H9 (cell line): Measurements from ENCODE around the gene GPR143. TPM values are rescaled to one million over a fixed set of nuclear protein-coding genes. Genes with fewer than 3 reads are reported as not detected.

Source experiments
- DNase-seq: peaks from one replicate; pipeline ENCODE4 v3.0.0-alpha.2; 2017
- H2AFZ ChIP-seq: one replicate; pipeline ENCODE4 v1.6.1; 2013; ENCODE audit warnings: mild to moderate bottlenecking, low read length, control low read depth, moderate library complexity
- H2AK5ac ChIP-seq: 2 replicates; pipeline ENCODE4 v1.6.1; 2013; ENCODE audit warnings: low read length, control low read depth, mixed read lengths; ENCODE audit not compliant: insufficient read length
- H2BK120ac ChIP-seq: one replicate; pipeline ENCODE4 v1.6.1; 2013; ENCODE audit warnings: low read depth, mild to moderate bottlenecking, low read length, control low read depth, inconsistent platforms; ENCODE audit not compliant: poor library complexity, severe bottlenecking
- H2BK12ac ChIP-seq: 2 replicates; pipeline ENCODE4 v1.6.1; 2013; ENCODE audit warnings: low read length, control low read depth, mixed read lengths, low read depth; ENCODE audit not compliant: insufficient read length
- H2BK15ac ChIP-seq: 2 replicates; pipeline ENCODE4 v1.6.1; 2013; ENCODE audit warnings: low read depth, low read length, control low read depth
- H2BK20ac ChIP-seq: one replicate; pipeline ENCODE4 v1.6.1; 2013; ENCODE audit warnings: low read depth, mild to moderate bottlenecking, low read length, control low read depth, inconsistent platforms; ENCODE audit not compliant: poor library complexity, severe bottlenecking
- H2BK5ac ChIP-seq: 2 replicates; pipeline ENCODE4 v1.6.1; 2013; ENCODE audit warnings: low read length, control low read depth, mixed read lengths; ENCODE audit not compliant: insufficient read length
- H3K14ac ChIP-seq: 2 replicates; pipeline ENCODE4 v1.6.1; 2013; ENCODE audit warnings: low read length, control low read depth; ENCODE audit not compliant: insufficient read depth
- H3K18ac ChIP-seq: 2 replicates; pipeline ENCODE4 v1.6.1; 2013; ENCODE audit warnings: low read depth, mild to moderate bottlenecking, mixed read lengths, low read length, control low read depth; ENCODE audit not compliant: insufficient read length
- H3K23ac ChIP-seq: 2 replicates; pipeline ENCODE4 v1.6.1; 2013; ENCODE audit warnings: low read length, control low read depth, mixed read lengths, low read depth; ENCODE audit not compliant: insufficient read length
- H3K23me2 ChIP-seq: 2 replicates; pipeline ENCODE4 v1.6.1; 2013; ENCODE audit warnings: low read depth, mild to moderate bottlenecking, mixed read lengths, low read length, control low read depth; ENCODE audit not compliant: insufficient read length, poor library complexity, severe bottlenecking
- H3K27ac ChIP-seq: 2 replicates; pipeline ENCODE4 v1.5.1; 2013; ENCODE audit warnings: low read length, control low read depth, mixed read lengths, low read depth; ENCODE audit not compliant: insufficient read length
- H3K27me3 ChIP-seq: 2 replicates; pipeline ENCODE4 v1.6.1; 2013; ENCODE audit warnings: low read length, control low read depth, inconsistent platforms; ENCODE audit not compliant: insufficient read depth
- H3K4ac ChIP-seq: 2 replicates; pipeline ENCODE4 v1.6.1; 2013; ENCODE audit warnings: low read depth, mild to moderate bottlenecking, control low read depth, inconsistent platforms, low read length, moderate library complexity
- H3K4me1 ChIP-seq: 2 replicates; pipeline ENCODE4 v1.6.1; 2013; ENCODE audit warnings: low read length, control low read depth, inconsistent platforms; ENCODE audit not compliant: insufficient read depth
- H3K4me2 ChIP-seq: 2 replicates; pipeline ENCODE4 v1.6.1; 2013; ENCODE audit warnings: low read length, control low read depth, mixed read lengths; ENCODE audit not compliant: insufficient read length, insufficient read depth
- H3K56ac ChIP-seq: 2 replicates; pipeline ENCODE4 v1.6.1; 2013; ENCODE audit warnings: low read depth, mild to moderate bottlenecking, mixed read lengths, low read length, control low read depth; ENCODE audit not compliant: insufficient read length
- H3K79me1 ChIP-seq: 2 replicates; pipeline ENCODE4 v1.6.1; 2013; ENCODE audit warnings: low read depth, mild to moderate bottlenecking, moderate library complexity, low read length, control low read depth, inconsistent platforms; ENCODE audit not compliant: insufficient read depth, poor library complexity, severe bottlenecking
- H3K79me2 ChIP-seq: 2 replicates; pipeline ENCODE4 v1.6.1; 2013; ENCODE audit warnings: low read length, control low read depth, inconsistent platforms; ENCODE audit not compliant: insufficient read depth
- H3K9ac ChIP-seq: 2 replicates; pipeline ENCODE4 v1.6.1; 2013; ENCODE audit warnings: low read length, control low read depth, mixed read lengths; ENCODE audit not compliant: insufficient read length; ENCODE audit errors: extremely low read depth
- H3K9me3 ChIP-seq: one replicate; pipeline ENCODE4 v1.6.1; 2013; ENCODE audit warnings: low read depth, low read length, inconsistent platforms; ENCODE audit not compliant: control insufficient read depth
- H3T11ph ChIP-seq: one replicate; pipeline ENCODE4 v1.6.1; 2013; ENCODE audit warnings: mild to moderate bottlenecking, low read length, control low read depth, inconsistent platforms
- H4K20me1 ChIP-seq: one replicate; pipeline ENCODE4 v1.6.1; 2013; ENCODE audit not compliant: control insufficient read depth, insufficient read length, insufficient read depth
- H4K5ac ChIP-seq: 2 replicates; pipeline ENCODE4 v1.6.1; 2013; ENCODE audit warnings: low read depth, mild to moderate bottlenecking, mixed read lengths, low read length, control low read depth; ENCODE audit not compliant: insufficient read length
- H4K8ac ChIP-seq: replicated peaks from 2 replicates; pipeline ENCODE4 v1.6.1; 2013; ENCODE audit warnings: low read length, control low read depth, mixed read lengths, low read depth; ENCODE audit not compliant: insufficient read length
- H4K91ac ChIP-seq: 2 replicates; pipeline ENCODE4 v1.6.1; 2013; ENCODE audit warnings: low read depth, mild to moderate bottlenecking, moderate library complexity, mixed read lengths, low read length, control low read depth; ENCODE audit not compliant: insufficient read length
- H3K27ac Mint-ChIP-seq, 3 experiments: 2 replicates in 2 of 3; 3 replicates in 1 of 3; pipeline ENCODE4 v1.8.0; 2020 to 2021; ENCODE audit warnings: mixed read lengths in 3 of 3, mild to moderate bottlenecking in 1 of 3, moderate library complexity in 1 of 3
- H3K27me3 Mint-ChIP-seq: 2 replicates; pipeline ENCODE4 v1.8.0; 2021; ENCODE audit warnings: low read depth, mild to moderate bottlenecking, moderate library complexity, mixed read lengths
- H3K36me3 Mint-ChIP-seq, 3 experiments: 2 replicates in 2 of 3; 3 replicates in 1 of 3; pipeline ENCODE4 v1.8.0; 2020 to 2021; ENCODE audit warnings: low read depth in 3 of 3, mixed read lengths in 3 of 3; ENCODE audit not compliant: insufficient read depth in 1 of 3
- H3K4me1 Mint-ChIP-seq, 2 experiments: 2 replicates each; pipeline ENCODE4 v1.8.0; 2020; ENCODE audit warnings: mixed read lengths in 2 of 2
- H3K4me3 Mint-ChIP-seq, 2 experiments: 2 replicates in 1 of 2; 3 replicates in 1 of 2; pipeline ENCODE4 v1.8.0; 2020 to 2021; ENCODE audit warnings: mild to moderate bottlenecking in 2 of 2, mixed read lengths in 2 of 2, moderate library complexity in 1 of 2
- H3K9me3 Mint-ChIP-seq, 2 experiments: 2 replicates in 1 of 2; 3 replicates in 1 of 2; pipeline ENCODE4 v1.8.0; 2020; ENCODE audit warnings: mild to moderate bottlenecking in 2 of 2, mixed read lengths in 2 of 2, moderate library complexity in 1 of 2
- WGBS: extraction: QIAGEN DNeasy Blood & Tissue Kit; methylation state at CpG from one replicate; pipeline ENCODE4 v1.1.7; 2013; ENCODE audit warnings: missing lambda C conversion rate, low lambda C conversion rate, mixed read lengths; ENCODE audit not compliant: insufficient read length; ENCODE audit errors: extremely low coverage; 5-methylcytosine and 5-hydroxymethylcytosine counted together
- total RNA-seq: library from RNA; stranded (reverse); gene quantifications from 2 replicates; pipeline ENCODE4 v1.2.1, GENCODE V29; 2021
- TF ChIP-seq, protein P1 (sequence below): fragments of 200-600 bp; sonication (generic); conservative IDR thresholded peaks from 3 replicates; pipeline ENCODE4 v1.8.0; 2021; ENCODE audit warnings: antibody characterized with exemption, mild to moderate bottlenecking

GPR143 gene
- total RNA-seq, 1 experiment from 2014 or later: 7.1 TPM

DNA sequence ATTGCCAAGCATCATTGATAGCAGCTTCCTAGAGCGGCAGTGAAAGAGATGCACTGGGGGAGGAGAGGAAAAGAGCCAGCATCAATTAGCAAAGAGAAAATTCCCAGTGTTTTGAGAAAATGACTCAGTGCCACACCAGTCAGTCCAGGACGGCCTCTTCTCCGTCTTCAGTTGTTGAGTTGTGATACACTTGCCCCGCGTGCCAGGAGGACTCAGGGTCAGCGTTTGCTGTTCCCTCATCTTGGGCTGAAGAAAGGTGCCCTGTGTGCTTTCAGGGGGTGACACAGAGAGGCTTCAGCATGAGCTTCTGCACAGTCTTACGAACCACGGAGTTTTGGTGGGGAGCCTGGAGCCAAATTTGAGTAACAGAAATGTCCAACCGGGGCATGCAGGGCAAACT is 82.3 kb downstream of the GPR143 start:
- Histone ChIP-seq H3K9me3 (no peaks in the 10 kb centered on the region), H3K27me3 (no peaks in the 10 kb centered on the region), H2BK15ac (no peak overlapping the region), H3K14ac (no peak overlapping the region), H2BK5ac (no peak overlapping the region), H4K5ac (no peak overlapping the region), H4K8ac (no peak overlapping the region), H3K4me1 (no peaks in the 10 kb centered on the region), H2AFZ (no peak overlapping the region), H3K4me2 (no peak overlapping the region), H2BK20ac (no peak overlapping the region), H2BK120ac (no peak overlapping the region), H3K9ac (no peak overlapping the region), H3K56ac (no peak overlapping the region), H3K79me1 (no peaks in the 10 kb centered on the region), H3K23me2 (no peaks in the 10 kb centered on the region), H4K91ac (no peak overlapping the region), H3K4ac (no peak overlapping the region), H3T11ph (no peak overlapping the region), H2AK5ac (no peak overlapping the region), H2BK12ac (no peak overlapping the region), H3K18ac (no peak overlapping the region), H3K23ac (no peak overlapping the region), H3K79me2 (no peaks in the 10 kb centered on the region), H3K27ac (no peak overlapping the region), H4K20me1 (no peaks in the 10 kb centered on the region)
- TF ChIP-seq, protein P1, sequence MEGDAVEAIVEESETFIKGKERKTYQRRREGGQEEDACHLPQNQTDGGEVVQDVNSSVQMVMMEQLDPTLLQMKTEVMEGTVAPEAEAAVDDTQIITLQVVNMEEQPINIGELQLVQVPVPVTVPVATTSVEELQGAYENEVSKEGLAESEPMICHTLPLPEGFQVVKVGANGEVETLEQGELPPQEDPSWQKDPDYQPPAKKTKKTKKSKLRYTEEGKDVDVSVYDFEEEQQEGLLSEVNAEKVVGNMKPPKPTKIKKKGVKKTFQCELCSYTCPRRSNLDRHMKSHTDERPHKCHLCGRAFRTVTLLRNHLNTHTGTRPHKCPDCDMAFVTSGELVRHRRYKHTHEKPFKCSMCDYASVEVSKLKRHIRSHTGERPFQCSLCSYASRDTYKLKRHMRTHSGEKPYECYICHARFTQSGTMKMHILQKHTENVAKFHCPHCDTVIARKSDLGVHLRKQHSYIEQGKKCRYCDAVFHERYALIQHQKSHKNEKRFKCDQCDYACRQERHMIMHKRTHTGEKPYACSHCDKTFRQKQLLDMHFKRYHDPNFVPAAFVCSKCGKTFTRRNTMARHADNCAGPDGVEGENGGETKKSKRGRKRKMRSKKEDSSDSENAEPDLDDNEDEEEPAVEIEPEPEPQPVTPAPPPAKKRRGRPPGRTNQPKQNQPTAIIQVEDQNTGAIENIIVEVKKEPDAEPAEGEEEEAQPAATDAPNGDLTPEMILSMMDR: no peak
- peaks cover 0 to 63% of the 10 kb centered on the region in 2 experiments; a peak in 3 of 5 replicates for H3K9me3 Mint-ChIP-seq
- H3K4me1 Mint-ChIP-seq: peaks cover 9 to 10% of the 10 kb centered on the region in 2 experiments
- peaks cover 5% of the 10 kb centered on the region; the same call in 1 of the 2 replicates for H3K27me3 Mint-ChIP-seq
- WGBS: no CpG with 5 or more reads among the region's 9 CpGs
- H3K27ac Mint-ChIP-seq: no peak overlapping the region; a peak in 1 of 7 replicates
- peaks cover 18 to 47% (median 39%) of the 10 kb centered on the region in 3 experiments; a peak in 6 of 7 replicates for H3K36me3 Mint-ChIP-seq
- no peak overlapping the region for H3K4me3 Mint-ChIP-seq
- DNase-seq: no peak
